ENCODE measurements around the gene RGS7. TPM values are rescaled to one million over a fixed set of nuclear protein-coding genes. Genes with fewer than 3 reads are reported as not detected.

RGS7 gene
- total RNA-seq, 1 experiment from 2014 or later = 1.5 TPM

- H3K79me1 ChIP-seq (ENCODE audit: insufficient read depth, low read depth, low read length, poor library complexity, severe bottlenecking) = no peaks in the 10 kb centered on the region
- H4K5ac ChIP-seq (ENCODE audit: insufficient read length, low read depth, low read length) = no peak overlapping the region
- H3K18ac ChIP-seq (ENCODE audit: insufficient read length, low read depth, low read length) = no peak overlapping the region
- H3K27ac ChIP-seq (ENCODE audit: insufficient read length, low read depth, low read length) = no peak overlapping the region
- H3K79me2 ChIP-seq (ENCODE audit: insufficient read depth, low read length) = no peaks in the 10 kb centered on the region
- H3K4ac ChIP-seq (ENCODE audit: low read depth, low read length) = no peak overlapping the region
- H3K27me3 Mint-ChIP-seq (ENCODE audit: low read depth) = no peaks in the 10 kb centered on the region
- H3K23ac ChIP-seq (ENCODE audit: insufficient read length, low read depth, low read length) = no peak overlapping the region
- no peak overlapping the region for H2BK20ac ChIP-seq (ENCODE audit: low read depth, low read length, poor library complexity, severe bottlenecking)
- no peak overlapping the region for H2AFZ ChIP-seq (ENCODE audit: low read length)
- H2BK5ac ChIP-seq (ENCODE audit: insufficient read length, low read length) = no peak overlapping the region
- peaks cover 36 to 38% of the 10 kb centered on the region in 2 experiments for H3K4me1 Mint-ChIP-seq
- peaks cover 12% of the 10 kb centered on the region; the same call in 1 of the 2 replicates for H3K4me1 ChIP-seq (ENCODE audit: insufficient read depth, low read length)
- H3K4me3 Mint-ChIP-seq = peak overlapping the region in 1 of 2 experiments; percentile 11; a peak in 1 of 5 replicates
- no peak overlapping the region for H3T11ph ChIP-seq (ENCODE audit: low read length)
- no peaks in the 10 kb centered on the region for H3K27me3 ChIP-seq (ENCODE audit: insufficient read depth, low read length)
- H4K91ac ChIP-seq (ENCODE audit: insufficient read length, low read depth, low read length) = no peak overlapping the region
- H2BK120ac ChIP-seq (ENCODE audit: low read depth, low read length, poor library complexity, severe bottlenecking) = no peak overlapping the region
- no peaks in the 10 kb centered on the region for H3K23me2 ChIP-seq (ENCODE audit: insufficient read length, low read depth, low read length, poor library complexity, severe bottlenecking)
- H4K8ac ChIP-seq (replicated peaks; ENCODE audit: insufficient read length, low read depth, low read length) = no peak overlapping the region
- WGBS (ENCODE audit: extremely low coverage, insufficient read length, low lambda C conversion rate) = no CpG with 5 or more reads among the region's 4 CpGs
- peak overlapping the region; percentile 7 to 83 (median 11); a peak in 5 of 7 replicates for H3K27ac Mint-ChIP-seq
- H3K4me2 ChIP-seq (ENCODE audit: insufficient read depth, insufficient read length, low read length) = peak overlapping the region; percentile 19
- H3K56ac ChIP-seq (ENCODE audit: insufficient read length, low read depth, low read length) = no peak overlapping the region
- no peak overlapping the region for H2AK5ac ChIP-seq (ENCODE audit: insufficient read length, low read length)
- no peaks in the 10 kb centered on the region for H3K9me3 ChIP-seq (ENCODE audit: control insufficient read depth, low read depth, low read length)
- H4K20me1 ChIP-seq (ENCODE audit: control insufficient read depth, insufficient read depth, insufficient read length) = no peaks in the 10 kb centered on the region
- peak; percentile 49 for DNase-seq
- H3K14ac ChIP-seq (ENCODE audit: insufficient read depth, low read length) = no peak overlapping the region
- no peaks in the 10 kb centered on the region; a peak in 2 of 5 replicates for H3K9me3 Mint-ChIP-seq
- no peak overlapping the region for H2BK12ac ChIP-seq (ENCODE audit: insufficient read length, low read depth, low read length)
- no peaks in the 10 kb centered on the region; a peak in 2 of 7 replicates for H3K36me3 Mint-ChIP-seq (ENCODE audit: insufficient read depth in 1 of 3, low read depth in 3 of 3)
- no peak overlapping the region for H3K9ac ChIP-seq (ENCODE audit: extremely low read depth, insufficient read length, low read length)
- H2BK15ac ChIP-seq (ENCODE audit: low read depth, low read length) = no peak overlapping the region
- no peak for TF ChIP-seq CTCF (conservative IDR thresholded peaks at IDR 0.05)
Observed at GRCh38 chr1:241163363-241163762, 193.6 kb downstream of the RGS7 start.
